ENCODE results near the gene C16orf78.

Gene C16orf78

GRCh38 chr16:49395021-49395420 is 21.4 kb downstream of the C16orf78 start:
- DNase-seq, result no peak

GRCh38 chr16:49396206-49396720 is 22.7 kb downstream of the C16orf78 start:
- no peak for DNase-seq

- no peak for DNase-seq
These were observed 25.2 kb downstream of the C16orf78 start for GRCh38 chr16:49398761-49399160.

- DNase-seq, result no peak
These were observed 26.2 kb downstream of the C16orf78 start for GRCh38 chr16:49399594-49400364.

- DNase-seq, result no peak
These were observed 27.0 kb downstream of the C16orf78 start for GRCh38 chr16:49400611-49401010.

- DNase-seq, result no peak
These were observed 31.5 kb downstream of the C16orf78 start for GRCh38 chr16:49405123-49405522.

- DNase-seq, result no peak
These were observed 31.9 kb downstream of the C16orf78 start for GRCh38 chr16:49405530-49405929.

- peak; percentile 78 for DNase-seq
These were observed 34.4 kb downstream of the C16orf78 start for GRCh38 chr16:49407873-49408550.

GRCh38 chr16:49409121-49409520 is 35.5 kb downstream of the C16orf78 start:
- no peak for DNase-seq

- no peak for DNase-seq
These were observed 36.6 kb downstream of the C16orf78 start for GRCh38 chr16:49410226-49410625.

- DNase-seq, result no peak
These were observed 37.7 kb downstream of the C16orf78 start for GRCh38 chr16:49411121-49411970.

GRCh38 chr16:49414671-49415070 is 41.1 kb downstream of the C16orf78 start:
- DNase-seq, result no peak

- DNase-seq, result no peak
These were observed 41.5 kb downstream of the C16orf78 start for GRCh38 chr16:49415083-49415482.

- no peak for DNase-seq
These were observed 42.5 kb downstream of the C16orf78 start for GRCh38 chr16:49416001-49416675.

- DNase-seq, result no peak
These were observed 43.8 kb downstream of the C16orf78 start for GRCh38 chr16:49417354-49417753.

- no peak for DNase-seq
These were observed 45.4 kb downstream of the C16orf78 start for GRCh38 chr16:49419006-49419405.

- DNase-seq, result no peak
These were observed 46.3 kb downstream of the C16orf78 start for GRCh38 chr16:49419862-49420261.

- DNase-seq, result no peak
These were observed 49.3 kb downstream of the C16orf78 start for GRCh38 chr16:49422896-49423295.

- DNase-seq, result no peak
These were observed 51.4 kb downstream of the C16orf78 start for GRCh38 chr16:49424961-49425360.

GRCh38 chr16:49427771-49428170 is 54.2 kb downstream of the C16orf78 start:
- DNase-seq, result no peak

- no peak for DNase-seq
These were observed 55.2 kb downstream of the C16orf78 start for GRCh38 chr16:49428808-49429207.

- DNase-seq, result no peak
These were observed 57.4 kb downstream of the C16orf78 start for GRCh38 chr16:49431040-49431439.
